Transverse colon (tissue), 3 donors: ENCODE measurements around the gene TRAPPC3L.

Experiments
- EP300 ChIP-seq: sonication (generic); formaldehyde crosslinking; IDR thresholded peaks from one replicate; pipeline ENCODE4 v1.6.1; 2017; ENCODE audit warnings: antibody characterized with exemption, low read depth
- POLR2A ChIP-seq: fragments of 450-650 bp; IDR thresholded peaks from one replicate; pipeline ENCODE4 v1.6.1; 2016; ENCODE audit warnings: antibody characterized with exemption, mild to moderate bottlenecking, moderate library complexity
- TF ChIP-seq, protein P1 (sequence below), 5 experiments: fragments of 200-600 bp in 3 of 5; fragments of 450-650 bp in 2 of 5; sonication (generic) in 3 of 5; IDR thresholded peaks; 1 replicate in 2 of 5; 2 replicates in 3 of 5; pipeline ENCODE4 v1.5.1; 2016 to 2017; ENCODE audit warnings: antibody characterized with exemption in 5 of 5, inconsistent platforms in 3 of 5, mild to moderate bottlenecking in 2 of 5, moderate library complexity in 1 of 5

DNA sequence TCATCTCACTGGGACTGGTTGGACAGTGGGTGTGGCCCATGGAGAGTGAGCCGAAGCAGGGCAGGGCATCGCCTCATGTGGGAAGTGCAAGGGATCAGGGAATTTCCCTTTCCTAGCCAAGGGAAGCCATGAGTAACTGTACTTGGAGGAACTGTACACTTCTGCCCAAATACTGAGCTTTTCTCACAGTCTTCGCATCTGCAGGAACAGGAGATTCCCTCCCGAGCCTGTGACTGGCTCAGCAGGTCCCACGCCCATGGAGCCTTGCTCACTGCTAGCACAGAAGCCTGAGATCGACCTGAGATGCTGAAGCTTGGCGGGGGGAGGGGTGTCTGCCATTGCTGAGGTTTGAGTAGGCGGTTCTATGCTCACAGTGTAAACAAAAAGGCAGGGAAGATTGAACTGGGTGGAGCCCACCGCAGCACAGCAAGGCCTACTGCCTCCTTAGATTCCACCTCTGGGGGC lies 44.5 kb downstream of the TRAPPC3L start:
- TF ChIP-seq, protein P1, sequence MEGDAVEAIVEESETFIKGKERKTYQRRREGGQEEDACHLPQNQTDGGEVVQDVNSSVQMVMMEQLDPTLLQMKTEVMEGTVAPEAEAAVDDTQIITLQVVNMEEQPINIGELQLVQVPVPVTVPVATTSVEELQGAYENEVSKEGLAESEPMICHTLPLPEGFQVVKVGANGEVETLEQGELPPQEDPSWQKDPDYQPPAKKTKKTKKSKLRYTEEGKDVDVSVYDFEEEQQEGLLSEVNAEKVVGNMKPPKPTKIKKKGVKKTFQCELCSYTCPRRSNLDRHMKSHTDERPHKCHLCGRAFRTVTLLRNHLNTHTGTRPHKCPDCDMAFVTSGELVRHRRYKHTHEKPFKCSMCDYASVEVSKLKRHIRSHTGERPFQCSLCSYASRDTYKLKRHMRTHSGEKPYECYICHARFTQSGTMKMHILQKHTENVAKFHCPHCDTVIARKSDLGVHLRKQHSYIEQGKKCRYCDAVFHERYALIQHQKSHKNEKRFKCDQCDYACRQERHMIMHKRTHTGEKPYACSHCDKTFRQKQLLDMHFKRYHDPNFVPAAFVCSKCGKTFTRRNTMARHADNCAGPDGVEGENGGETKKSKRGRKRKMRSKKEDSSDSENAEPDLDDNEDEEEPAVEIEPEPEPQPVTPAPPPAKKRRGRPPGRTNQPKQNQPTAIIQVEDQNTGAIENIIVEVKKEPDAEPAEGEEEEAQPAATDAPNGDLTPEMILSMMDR (IDR thresholded peaks at IDR 0.05) = no peak
- TF ChIP-seq EP300 = no peak
- TF ChIP-seq POLR2A = no peak
